HepG2 (cell line): ENCODE measurements around the gene CSNK1D. TPM values are rescaled to one million over a fixed set of nuclear protein-coding genes. Genes with fewer than 3 reads are reported as not detected.
A peak's percentile ranks its signal among the peaks of the same experiment; 100 is the strongest.

Source experiments
- CCDC6 ChIP-seq: sonication (generic); formaldehyde crosslinking; IDR thresholded peaks from 2 replicates; pipeline ENCODE4 v1.8.1; 2022; ENCODE audit warnings: mild to moderate bottlenecking, missing genetic modification reagents, moderate library complexity
- ELF1 ChIP-seq: sonication (generic); formaldehyde crosslinking; IDR thresholded peaks from 2 replicates; pipeline ENCODE4 v1.4.0; 2020; ENCODE audit warnings: missing genetic modification reagents
- IKZF5 ChIP-seq: IDR thresholded peaks from 2 replicates; pipeline ENCODE4 v1.6.1; 2018; ENCODE audit warnings: missing genetic modification reagents, mild to moderate bottlenecking, missing compliant biosample characterization
- MED1 ChIP-seq: sonication (generic); formaldehyde crosslinking; IDR thresholded peaks from 2 replicates; pipeline ENCODE4 v1.4.0; 2020; ENCODE audit warnings: missing genetic modification reagents
- MTA3 ChIP-seq: sonication (generic); formaldehyde crosslinking; IDR thresholded peaks from 2 replicates; pipeline ENCODE4 v1.4.0; 2020; ENCODE audit warnings: missing genetic modification reagents
- NFATC3 ChIP-seq: sonication (generic); formaldehyde crosslinking; IDR thresholded peaks from 2 replicates; pipeline ENCODE4 v1.5.1; 2020; ENCODE audit warnings: mild to moderate bottlenecking, missing genetic modification reagents
- RAD51 ChIP-seq: fragments of 450-650 bp; IDR thresholded peaks from 2 replicates; pipeline ENCODE4 v1.6.1; 2016; ENCODE audit warnings: borderline replicate concordance
- RNF219 ChIP-seq: sonication (generic); formaldehyde crosslinking; IDR thresholded peaks from 2 replicates; pipeline ENCODE4 v1.5.0; 2020; ENCODE audit warnings: mild to moderate bottlenecking, missing genetic modification reagents
- STAG1 ChIP-seq: sonication (generic); formaldehyde crosslinking; IDR thresholded peaks from 2 replicates; pipeline ENCODE4 v1.4.0; 2020; ENCODE audit warnings: missing genetic modification reagents
- TBX2 ChIP-seq: sonication (generic); formaldehyde crosslinking; IDR thresholded peaks from 2 replicates; pipeline ENCODE4 v1.5.0; 2020; ENCODE audit warnings: missing genetic modification reagents, mild to moderate bottlenecking, borderline replicate concordance
- ZNF260 ChIP-seq: sonication (generic); formaldehyde crosslinking; IDR thresholded peaks from 2 replicates; pipeline ENCODE4 v1.4.0; 2020; ENCODE audit warnings: missing genetic modification reagents, low read depth, mild to moderate bottlenecking, borderline replicate concordance
- ZNF337 ChIP-seq: sonication (generic); formaldehyde crosslinking; IDR thresholded peaks from 2 replicates; pipeline ENCODE4 v1.5.1; 2020; ENCODE audit warnings: missing genetic modification reagents, low read depth, mild to moderate bottlenecking, borderline replicate concordance
- ZNF484 ChIP-seq: sonication (generic); formaldehyde crosslinking; IDR thresholded peaks from 2 replicates; pipeline ENCODE4 v1.5.1; 2020; ENCODE audit warnings: mild to moderate bottlenecking, low read depth, missing genetic modification reagents, borderline replicate concordance
- ZNF547 ChIP-seq: sonication (generic); formaldehyde crosslinking; IDR thresholded peaks from 2 replicates; pipeline ENCODE4 v1.5.1; 2020; ENCODE audit warnings: mild to moderate bottlenecking, missing genetic modification reagents
- ZNF564 ChIP-seq: sonication (generic); formaldehyde crosslinking; IDR thresholded peaks from 2 replicates; pipeline ENCODE4 v1.8.1; 2023; ENCODE audit warnings: mild to moderate bottlenecking, missing genetic modification reagents
- polyA plus RNA-seq, 8 experiments: library from polyadenylated mRNA; depleted of rRNA in 3 of 8; stranded (reverse) in 7 of 8; unstranded in 1 of 8; fragments of >200 nt; fragmentation: Illumina TruSeq in 4 of 8; extraction: Trizol in 4 of 8; gene quantifications; 2 replicates each; pipeline versions ENCODE4 v1.2.1 to v1.2.3, GENCODE V29; 2011 to 2016; ENCODE audit warnings: low read depth in 4 of 8, missing spikeins in 1 of 8, mixed read lengths in 1 of 8; ENCODE audit not compliant: insufficient read depth in 1 of 8
- total RNA-seq, 5 experiments: library from RNA; depleted of rRNA; stranded (reverse); fragments of >200 nt; fragmentation: Illumina TruSeq; extraction: Trizol; gene quantifications; 2 replicates each; pipeline ENCODE4 v1.2.3, GENCODE V29; 2016; ENCODE audit warnings: low read depth in 1 of 5
- TF ChIP-seq, protein P1 (sequence below): sonication (generic); formaldehyde crosslinking; IDR thresholded peaks from 2 replicates; pipeline ENCODE4 v1.4.0; 2020; ENCODE audit warnings: mild to moderate bottlenecking, low read depth, missing genetic modification reagents
- TF ChIP-seq, protein P2 (sequence below): sonication (generic); formaldehyde crosslinking; IDR thresholded peaks from 2 replicates; pipeline ENCODE4 v1.4.0; 2020; ENCODE audit warnings: missing genetic modification reagents

The CSNK1D gene
- total and polyA plus RNA-seq, 2 of the 13 experiments (the other 11 are each of a cell fraction or from before 2014, with no cell fraction given): 31.5 to 128 TPM

GRCh38 chr17:82302991-82303943, 29.8 kb upstream of the CSNK1D start (continued):
- TF ChIP-seq ZNF337 (no peak), RNF219 (CRISPR knock-in tag) (no peak), ELF1 (CRISPR knock-in tag) (peak; percentile 64), MED1 (CRISPR knock-in tag) (peak; percentile 89), STAG1 (no peak), ZNF547 (CRISPR knock-in tag) (0 out of 2 replicates have a peak, but pooled peaks have one; percentile 27), MTA3 (CRISPR knock-in tag) (no peak), ZNF484 (no peak), ZNF564 (no peak), ZNF260 (CRISPR knock-in tag) (no peak), NFATC3 (CRISPR knock-in tag) (no peak), RAD51 (no peak), CCDC6 (CRISPR knock-in tag) (no peak), IKZF5 (CRISPR knock-in tag) (0 out of 2 replicates have a peak, but pooled peaks have one; percentile 48), TBX2 (CRISPR knock-in tag) (peak; percentile 18; the same call in 1 of the 2 replicates)
- TF ChIP-seq, protein P1, sequence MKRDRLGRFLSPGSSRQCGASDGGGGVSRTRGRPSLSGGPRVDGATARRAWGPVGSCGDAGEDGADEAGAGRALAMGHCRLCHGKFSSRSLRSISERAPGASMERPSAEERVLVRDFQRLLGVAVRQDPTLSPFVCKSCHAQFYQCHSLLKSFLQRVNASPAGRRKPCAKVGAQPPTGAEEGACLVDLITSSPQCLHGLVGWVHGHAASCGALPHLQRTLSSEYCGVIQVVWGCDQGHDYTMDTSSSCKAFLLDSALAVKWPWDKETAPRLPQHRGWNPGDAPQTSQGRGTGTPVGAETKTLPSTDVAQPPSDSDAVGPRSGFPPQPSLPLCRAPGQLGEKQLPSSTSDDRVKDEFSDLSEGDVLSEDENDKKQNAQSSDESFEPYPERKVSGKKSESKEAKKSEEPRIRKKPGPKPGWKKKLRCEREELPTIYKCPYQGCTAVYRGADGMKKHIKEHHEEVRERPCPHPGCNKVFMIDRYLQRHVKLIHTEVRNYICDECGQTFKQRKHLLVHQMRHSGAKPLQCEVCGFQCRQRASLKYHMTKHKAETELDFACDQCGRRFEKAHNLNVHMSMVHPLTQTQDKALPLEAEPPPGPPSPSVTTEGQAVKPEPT: 0 out of 2 replicates have a peak, but pooled peaks have one; percentile 15
- TF ChIP-seq, protein P2, sequence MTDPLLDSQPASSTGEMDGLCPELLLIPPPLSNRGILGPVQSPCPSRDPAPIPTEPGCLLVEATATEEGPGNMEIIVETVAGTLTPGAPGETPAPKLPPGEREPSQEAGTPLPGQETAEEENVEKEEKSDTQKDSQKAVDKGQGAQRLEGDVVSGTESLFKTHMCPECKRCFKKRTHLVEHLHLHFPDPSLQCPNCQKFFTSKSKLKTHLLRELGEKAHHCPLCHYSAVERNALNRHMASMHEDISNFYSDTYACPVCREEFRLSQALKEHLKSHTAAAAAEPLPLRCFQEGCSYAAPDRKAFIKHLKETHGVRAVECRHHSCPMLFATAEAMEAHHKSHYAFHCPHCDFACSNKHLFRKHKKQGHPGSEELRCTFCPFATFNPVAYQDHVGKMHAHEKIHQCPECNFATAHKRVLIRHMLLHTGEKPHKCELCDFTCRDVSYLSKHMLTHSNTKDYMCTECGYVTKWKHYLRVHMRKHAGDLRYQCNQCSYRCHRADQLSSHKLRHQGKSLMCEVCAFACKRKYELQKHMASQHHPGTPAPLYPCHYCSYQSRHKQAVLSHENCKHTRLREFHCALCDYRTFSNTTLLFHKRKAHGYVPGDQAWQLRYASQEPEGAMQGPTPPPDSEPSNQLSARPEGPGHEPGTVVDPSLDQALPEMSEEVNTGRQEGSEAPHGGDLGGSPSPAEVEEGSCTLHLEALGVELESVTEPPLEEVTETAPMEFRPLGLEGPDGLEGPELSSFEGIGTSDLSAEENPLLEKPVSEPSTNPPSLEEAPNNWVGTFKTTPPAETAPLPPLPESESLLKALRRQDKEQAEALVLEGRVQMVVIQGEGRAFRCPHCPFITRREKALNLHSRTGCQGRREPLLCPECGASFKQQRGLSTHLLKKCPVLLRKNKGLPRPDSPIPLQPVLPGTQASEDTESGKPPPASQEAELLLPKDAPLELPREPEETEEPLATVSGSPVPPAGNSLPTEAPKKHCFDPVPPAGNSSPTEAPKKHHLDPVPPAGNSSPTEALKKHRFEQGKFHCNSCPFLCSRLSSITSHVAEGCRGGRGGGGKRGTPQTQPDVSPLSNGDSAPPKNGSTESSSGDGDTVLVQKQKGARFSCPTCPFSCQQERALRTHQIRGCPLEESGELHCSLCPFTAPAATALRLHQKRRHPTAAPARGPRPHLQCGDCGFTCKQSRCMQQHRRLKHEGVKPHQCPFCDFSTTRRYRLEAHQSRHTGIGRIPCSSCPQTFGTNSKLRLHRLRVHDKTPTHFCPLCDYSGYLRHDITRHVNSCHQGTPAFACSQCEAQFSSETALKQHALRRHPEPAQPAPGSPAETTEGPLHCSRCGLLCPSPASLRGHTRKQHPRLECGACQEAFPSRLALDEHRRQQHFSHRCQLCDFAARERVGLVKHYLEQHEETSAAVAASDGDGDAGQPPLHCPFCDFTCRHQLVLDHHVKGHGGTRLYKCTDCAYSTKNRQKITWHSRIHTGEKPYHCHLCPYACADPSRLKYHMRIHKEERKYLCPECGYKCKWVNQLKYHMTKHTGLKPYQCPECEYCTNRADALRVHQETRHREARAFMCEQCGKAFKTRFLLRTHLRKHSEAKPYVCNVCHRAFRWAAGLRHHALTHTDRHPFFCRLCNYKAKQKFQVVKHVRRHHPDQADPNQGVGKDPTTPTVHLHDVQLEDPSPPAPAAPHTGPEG (CRISPR knock-in tag): no peak; the same call in 1 of the 2 replicates
